ENCODE measurements around the gene CCDC86.

CCDC86 gene

GRCh38 chr11:60870733-60871377 is 28.9 kb downstream of the CCDC86 start:
- no peak for DNase-seq

GRCh38 chr11:60871378-60872061 is 29.6 kb downstream of the CCDC86 start:
- DNase-seq: no peak

GRCh38 chr11:60872124-60872960 is 30.4 kb downstream of the CCDC86 start:
- DNase-seq: no peak

GRCh38 chr11:60872961-60873524 is 31.1 kb downstream of the CCDC86 start:
- no peak for DNase-seq

- DNase-seq: no peak
These were observed 31.6 kb downstream of the CCDC86 start for GRCh38 chr11:60873533-60873932.

- no peak for DNase-seq
These were observed 32.8 kb downstream of the CCDC86 start for GRCh38 chr11:60874421-60875365.

GRCh38 chr11:60875366-60876167 is 33.7 kb downstream of the CCDC86 start:
- no peak for DNase-seq

- no peak for DNase-seq
These were observed 34.2 kb downstream of the CCDC86 start for GRCh38 chr11:60876168-60876485.

GRCh38 chr11:60878245-60879101 is 36.6 kb downstream of the CCDC86 start:
- DNase-seq: no peak

GRCh38 chr11:60879104-60879503 is 37.2 kb downstream of the CCDC86 start:
- DNase-seq: no peak

- DNase-seq: no peak
These were observed 38.2 kb downstream of the CCDC86 start for GRCh38 chr11:60879971-60880588.

- no peak for DNase-seq
These were observed 38.9 kb downstream of the CCDC86 start for GRCh38 chr11:60880643-60881282.

- peak; percentile 49 for DNase-seq
These were observed 45.6 kb downstream of the CCDC86 start for GRCh38 chr11:60887556-60887955.

- DNase-seq: no peak
These were observed 48.0 kb downstream of the CCDC86 start for GRCh38 chr11:60889869-60890311.

GRCh38 chr11:60890696-60891095 is 48.8 kb downstream of the CCDC86 start:
- no peak for DNase-seq

- no peak for DNase-seq
These were observed 49.3 kb downstream of the CCDC86 start for GRCh38 chr11:60891103-60891741.

- no peak for DNase-seq
These were observed 53.8 kb downstream of the CCDC86 start for GRCh38 chr11:60895687-60896086.

GRCh38 chr11:60897496-60897895 is 55.6 kb downstream of the CCDC86 start:
- DNase-seq: no peak
